Measurements from ENCODE around the gene ZNF81. TPM values are rescaled to one million over a fixed set of nuclear protein-coding genes. Genes with fewer than 3 reads are reported as not detected.

The ZNF81 gene
- total RNA-seq, 1 donor from 2014 or later = 12.5 TPM

DNA sequence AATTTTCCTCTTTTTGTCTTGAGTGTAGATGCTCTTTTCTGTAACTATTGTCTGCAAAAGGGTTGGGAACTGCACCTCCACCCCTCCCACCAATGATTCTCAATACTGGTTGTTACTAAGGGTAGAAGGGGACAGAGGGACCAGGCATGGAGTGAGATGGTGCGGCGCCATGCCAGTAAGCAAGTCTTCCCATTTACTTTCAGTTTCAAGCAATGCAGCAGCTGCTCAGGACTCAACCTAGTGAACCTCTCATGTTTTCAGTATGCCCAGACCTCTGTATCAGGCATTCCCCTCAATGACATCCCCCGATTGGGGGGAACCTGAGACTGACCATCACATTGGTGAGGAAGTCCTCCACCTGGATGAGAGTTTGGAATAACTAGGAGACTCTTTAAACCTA, 41.5 kb downstream of the ZNF81 start:
- no peak overlapping the region for H3K4me3 Mint-ChIP-seq
- TF ChIP-seq, protein P1, sequence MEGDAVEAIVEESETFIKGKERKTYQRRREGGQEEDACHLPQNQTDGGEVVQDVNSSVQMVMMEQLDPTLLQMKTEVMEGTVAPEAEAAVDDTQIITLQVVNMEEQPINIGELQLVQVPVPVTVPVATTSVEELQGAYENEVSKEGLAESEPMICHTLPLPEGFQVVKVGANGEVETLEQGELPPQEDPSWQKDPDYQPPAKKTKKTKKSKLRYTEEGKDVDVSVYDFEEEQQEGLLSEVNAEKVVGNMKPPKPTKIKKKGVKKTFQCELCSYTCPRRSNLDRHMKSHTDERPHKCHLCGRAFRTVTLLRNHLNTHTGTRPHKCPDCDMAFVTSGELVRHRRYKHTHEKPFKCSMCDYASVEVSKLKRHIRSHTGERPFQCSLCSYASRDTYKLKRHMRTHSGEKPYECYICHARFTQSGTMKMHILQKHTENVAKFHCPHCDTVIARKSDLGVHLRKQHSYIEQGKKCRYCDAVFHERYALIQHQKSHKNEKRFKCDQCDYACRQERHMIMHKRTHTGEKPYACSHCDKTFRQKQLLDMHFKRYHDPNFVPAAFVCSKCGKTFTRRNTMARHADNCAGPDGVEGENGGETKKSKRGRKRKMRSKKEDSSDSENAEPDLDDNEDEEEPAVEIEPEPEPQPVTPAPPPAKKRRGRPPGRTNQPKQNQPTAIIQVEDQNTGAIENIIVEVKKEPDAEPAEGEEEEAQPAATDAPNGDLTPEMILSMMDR (IDR thresholded peaks at IDR 0.05; ENCODE audit: unreplicated experiment) = no peak
- DNase-seq (ENCODE audit: low spot score in 2 of 2, unreplicated experiment in 2 of 2) = no peak
- H3K4me1 Mint-ChIP-seq = no peaks in the 10 kb centered on the region
- H3K9me3 Mint-ChIP-seq = peaks cover 56% of the 10 kb centered on the region
- no peaks in the 10 kb centered on the region for H3K27me3 Mint-ChIP-seq (ENCODE audit: low read depth)
- no peak overlapping the region for H3K27ac Mint-ChIP-seq
- peaks cover 42% of the 10 kb centered on the region for H3K36me3 Mint-ChIP-seq

DNA sequence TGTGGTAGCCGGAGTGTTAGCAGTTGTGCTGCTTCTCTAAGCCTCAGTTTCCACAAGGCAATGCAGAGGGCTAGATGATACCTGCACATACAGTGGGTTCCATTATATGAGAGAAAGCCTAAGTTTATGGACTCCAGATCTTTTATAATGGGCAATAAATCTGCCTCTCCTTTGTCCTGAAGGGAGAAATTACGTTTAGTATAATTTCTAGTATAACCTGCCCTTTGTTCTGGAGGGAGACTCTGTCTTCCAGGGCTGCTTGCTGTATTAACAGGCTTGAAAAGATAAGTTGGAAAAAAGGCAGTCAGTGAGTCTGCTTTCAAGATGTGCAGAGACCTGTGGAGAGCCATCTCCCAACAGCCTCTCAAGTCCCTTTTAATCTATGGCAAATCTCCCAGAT, 42.8 kb downstream of the ZNF81 start:
- H3K4me3 Mint-ChIP-seq = no peak overlapping the region
- H3K4me1 Mint-ChIP-seq = no peaks in the 10 kb centered on the region
- no peaks in the 10 kb centered on the region for H3K27me3 Mint-ChIP-seq (ENCODE audit: low read depth)
- H3K36me3 Mint-ChIP-seq = peaks cover 38% of the 10 kb centered on the region
- peaks cover 50% of the 10 kb centered on the region for H3K9me3 Mint-ChIP-seq
- no peak overlapping the region for H3K27ac Mint-ChIP-seq
- TF ChIP-seq, protein P1 (IDR thresholded peaks at IDR 0.05; ENCODE audit: unreplicated experiment) = no peak
- DNase-seq (ENCODE audit: low spot score in 2 of 2, unreplicated experiment in 2 of 2) = no peak

DNA sequence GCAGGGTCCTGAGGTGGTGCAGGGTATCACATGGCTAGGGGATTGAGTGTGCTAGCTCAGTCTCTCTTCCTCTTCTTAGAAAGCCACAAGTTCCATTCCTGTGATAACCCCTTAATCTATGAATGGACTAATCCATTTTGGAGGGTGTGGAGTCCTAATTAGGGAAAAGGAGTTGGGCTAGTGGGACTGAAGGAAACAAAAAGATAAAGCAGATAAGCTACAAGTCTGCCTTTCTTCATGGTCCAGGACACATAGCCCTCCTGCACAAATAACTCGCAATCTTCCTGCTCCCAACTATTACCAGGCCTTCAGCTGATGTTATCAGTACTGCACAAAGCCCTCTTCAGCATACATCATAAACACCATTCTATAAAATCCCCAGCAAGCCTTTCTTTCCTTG, 44.2 kb downstream of the ZNF81 start:
- Mint-ChIP-seq H3K27ac (no peak overlapping the region), H3K4me1 (no peaks in the 10 kb centered on the region), H3K4me3 (no peak overlapping the region), H3K27me3 (ENCODE audit: low read depth) (no peaks in the 10 kb centered on the region), H3K9me3 (peaks cover 61% of the 10 kb centered on the region), H3K36me3 (peaks cover 46% of the 10 kb centered on the region)
- no peak for DNase-seq (ENCODE audit: low spot score in 2 of 2, unreplicated experiment in 2 of 2)
- TF ChIP-seq, protein P1 (IDR thresholded peaks at IDR 0.05; ENCODE audit: unreplicated experiment) = no peak

DNA sequence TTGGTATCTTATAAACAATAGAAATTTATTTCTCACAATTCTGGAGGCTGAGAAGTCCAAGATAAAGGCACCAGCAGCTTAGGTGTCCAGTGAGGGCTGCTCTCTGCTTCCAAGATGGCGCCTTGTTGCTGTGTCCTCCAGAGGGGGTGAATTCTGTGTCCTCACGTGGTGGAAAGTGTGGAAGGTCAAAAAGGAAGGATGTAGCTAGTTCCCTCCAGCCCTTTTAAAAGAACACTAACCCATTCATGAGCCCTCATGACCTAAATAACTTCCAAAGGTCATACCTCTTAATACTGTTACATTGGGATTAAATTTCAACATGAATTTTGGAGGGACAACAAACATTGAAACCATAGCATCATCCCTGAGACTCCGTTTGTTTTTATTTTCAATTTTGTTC, 48.8 kb downstream of the ZNF81 start:
- H3K9me3 Mint-ChIP-seq = peaks cover 71% of the 10 kb centered on the region
- H3K4me3 Mint-ChIP-seq = no peak overlapping the region
- peaks cover 48% of the 10 kb centered on the region for H3K36me3 Mint-ChIP-seq

DNA sequence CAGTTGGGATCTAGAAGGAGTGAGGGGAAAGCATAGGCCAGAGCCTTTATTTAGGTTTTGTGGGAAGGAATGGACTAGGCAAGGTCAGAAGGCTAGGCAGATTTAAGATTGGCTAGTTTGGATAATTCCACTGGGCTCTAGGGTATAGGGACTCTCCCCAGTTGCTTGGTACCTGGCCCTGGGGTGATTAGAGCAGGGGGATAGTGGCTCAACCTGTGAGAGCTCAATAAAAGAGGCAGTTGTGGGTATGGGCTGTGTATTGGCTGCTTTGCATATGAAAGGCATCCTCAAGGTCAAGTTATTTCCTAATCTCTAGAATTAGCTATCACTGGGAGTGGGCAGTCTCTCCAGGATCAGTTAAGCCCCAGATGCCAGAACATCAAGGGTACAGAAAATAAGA, 61.3 kb downstream of the ZNF81 start:
- DNase-seq (ENCODE audit: low spot score in 2 of 2, unreplicated experiment in 2 of 2) = no peak
- Mint-ChIP-seq H3K4me1 (no peaks in the 10 kb centered on the region), H3K27ac (no peak overlapping the region), H3K4me3 (no peak overlapping the region), H3K27me3 (ENCODE audit: low read depth) (no peaks in the 10 kb centered on the region), H3K36me3 (peaks cover 32% of the 10 kb centered on the region), H3K9me3 (peaks cover 59% of the 10 kb centered on the region)
- TF ChIP-seq, protein P1 (IDR thresholded peaks at IDR 0.05; ENCODE audit: unreplicated experiment) = no peak

More for the DNA sequence above, 48.8 kb downstream of the ZNF81 start:
- no peak overlapping the region for H3K27ac Mint-ChIP-seq
- no peaks in the 10 kb centered on the region for H3K4me1 Mint-ChIP-seq
- no peak for DNase-seq (ENCODE audit: low spot score in 2 of 2, unreplicated experiment in 2 of 2)
- TF ChIP-seq, protein P1 (IDR thresholded peaks at IDR 0.05; ENCODE audit: unreplicated experiment) = no peak
- H3K27me3 Mint-ChIP-seq (ENCODE audit: low read depth) = no peaks in the 10 kb centered on the region

DNA sequence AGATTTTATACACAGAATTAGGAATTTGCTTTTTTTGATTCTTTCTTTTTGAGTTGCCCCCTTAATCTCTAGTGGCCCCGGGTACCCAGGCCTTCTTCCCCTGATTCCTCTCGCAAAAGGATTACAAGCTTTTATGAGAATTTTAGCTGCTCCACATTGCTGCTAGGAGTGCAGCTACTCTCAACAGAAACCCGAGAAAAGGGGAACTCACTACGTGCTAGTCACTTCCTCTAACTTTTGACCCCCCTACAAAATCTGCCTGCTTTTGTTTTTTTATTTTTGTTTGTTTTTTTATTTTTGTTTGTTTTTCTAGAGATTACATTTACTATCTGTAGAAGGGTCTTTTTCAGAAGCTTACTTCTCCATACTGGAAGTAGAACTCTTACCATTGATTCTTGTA, 64.1 kb downstream of the ZNF81 start:
- Mint-ChIP-seq H3K4me3 (no peak overlapping the region), H3K27me3 (ENCODE audit: low read depth) (no peaks in the 10 kb centered on the region), H3K27ac (no peak overlapping the region), H3K36me3 (peaks cover 21% of the 10 kb centered on the region), H3K9me3 (peaks cover 41% of the 10 kb centered on the region), H3K4me1 (no peaks in the 10 kb centered on the region)
- TF ChIP-seq, protein P1 (IDR thresholded peaks at IDR 0.05; ENCODE audit: unreplicated experiment) = no peak
- no peak for DNase-seq (ENCODE audit: low spot score in 2 of 2, unreplicated experiment in 2 of 2)

All from mesothelial cell of epicardium (in vitro differentiated cells).